ENCODE measurements around the gene HOMER2.

HOMER2 gene

DNA sequence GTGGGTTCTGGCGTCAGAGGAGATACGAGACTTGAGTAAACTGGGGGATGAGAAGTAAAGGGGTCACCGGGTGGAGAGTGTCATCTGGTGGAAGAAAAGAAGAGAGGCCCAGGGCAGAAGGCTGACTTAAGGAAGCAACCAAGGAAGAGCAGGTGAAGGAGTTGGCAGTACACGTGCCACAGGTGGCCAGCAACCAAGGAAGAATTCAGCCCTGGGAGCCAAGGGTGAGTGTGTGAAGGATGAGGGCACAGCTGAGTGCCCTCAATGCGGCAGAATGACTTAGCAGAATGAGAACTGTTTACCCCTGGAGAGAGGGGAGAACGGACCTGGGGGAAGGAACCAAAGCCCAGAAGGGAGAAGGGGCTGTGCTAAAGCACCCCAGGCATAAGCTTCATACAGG is 71.8 kb downstream of the HOMER2 start:
- Histone ChIP-seq H3K4me3 (ENCODE audit: low read length) (no peak overlapping the region), H3K27ac (ENCODE audit: low read depth, low read length) (no peak overlapping the region), H3K4me2 (ENCODE audit: low read length) (no peak overlapping the region), H3K79me2 (ENCODE audit: control insufficient read depth, low read length) (no peaks in the 10 kb centered on the region), H3K9me2 (replicated peaks; ENCODE audit: control insufficient read depth, low read length) (no peaks in the 10 kb centered on the region), H3F3A (ENCODE audit: control insufficient read depth, insufficient read depth) (no peaks in the 10 kb centered on the region), H3K4me1 (ENCODE audit: control insufficient read depth, low read length) (no peaks in the 10 kb centered on the region), H3K36me3 (ENCODE audit: control insufficient read depth, low read length) (no peaks in the 10 kb centered on the region), H3K27me3 (ENCODE audit: control insufficient read depth, low read length) (no peaks in the 10 kb centered on the region), H4K20me1 (ENCODE audit: control insufficient read depth, insufficient read depth, low read depth, low read length) (no peaks in the 10 kb centered on the region), H3K9me3 (ENCODE audit: control insufficient read depth, insufficient read depth, low read length) (no peaks in the 10 kb centered on the region)
- TF ChIP-seq, protein P1, sequence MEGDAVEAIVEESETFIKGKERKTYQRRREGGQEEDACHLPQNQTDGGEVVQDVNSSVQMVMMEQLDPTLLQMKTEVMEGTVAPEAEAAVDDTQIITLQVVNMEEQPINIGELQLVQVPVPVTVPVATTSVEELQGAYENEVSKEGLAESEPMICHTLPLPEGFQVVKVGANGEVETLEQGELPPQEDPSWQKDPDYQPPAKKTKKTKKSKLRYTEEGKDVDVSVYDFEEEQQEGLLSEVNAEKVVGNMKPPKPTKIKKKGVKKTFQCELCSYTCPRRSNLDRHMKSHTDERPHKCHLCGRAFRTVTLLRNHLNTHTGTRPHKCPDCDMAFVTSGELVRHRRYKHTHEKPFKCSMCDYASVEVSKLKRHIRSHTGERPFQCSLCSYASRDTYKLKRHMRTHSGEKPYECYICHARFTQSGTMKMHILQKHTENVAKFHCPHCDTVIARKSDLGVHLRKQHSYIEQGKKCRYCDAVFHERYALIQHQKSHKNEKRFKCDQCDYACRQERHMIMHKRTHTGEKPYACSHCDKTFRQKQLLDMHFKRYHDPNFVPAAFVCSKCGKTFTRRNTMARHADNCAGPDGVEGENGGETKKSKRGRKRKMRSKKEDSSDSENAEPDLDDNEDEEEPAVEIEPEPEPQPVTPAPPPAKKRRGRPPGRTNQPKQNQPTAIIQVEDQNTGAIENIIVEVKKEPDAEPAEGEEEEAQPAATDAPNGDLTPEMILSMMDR (IDR thresholded peaks at IDR 0.05; ENCODE audit: low read depth, low read length, poor library complexity, severe bottlenecking): no peak
- TF ChIP-seq EZH2phosphoT487 (IDR thresholded peaks at IDR 0.05; ENCODE audit: borderline replicate concordance, low read length): no peak

DNA sequence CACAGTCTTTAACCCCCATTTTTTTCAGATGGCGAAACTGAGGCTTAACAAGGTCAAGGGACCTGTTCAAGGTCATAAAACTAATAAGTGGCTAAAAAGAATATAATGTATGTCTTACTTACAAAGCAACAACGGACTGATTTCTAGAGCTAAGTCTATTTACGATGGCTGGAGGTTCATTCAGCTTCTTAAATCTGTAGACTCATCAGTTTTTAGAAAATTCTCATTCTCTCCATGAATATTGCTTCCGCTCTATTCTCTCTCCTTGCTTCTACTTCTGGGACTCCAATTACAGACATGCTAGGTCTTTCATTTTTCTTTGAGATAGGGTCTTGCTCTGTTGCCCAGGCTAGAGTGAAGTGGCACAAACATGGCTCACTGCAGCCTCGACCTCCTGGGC is 74.2 kb downstream of the HOMER2 start:
- no peak overlapping the region for H3K27ac ChIP-seq (ENCODE audit: low read depth, low read length)

DNA sequence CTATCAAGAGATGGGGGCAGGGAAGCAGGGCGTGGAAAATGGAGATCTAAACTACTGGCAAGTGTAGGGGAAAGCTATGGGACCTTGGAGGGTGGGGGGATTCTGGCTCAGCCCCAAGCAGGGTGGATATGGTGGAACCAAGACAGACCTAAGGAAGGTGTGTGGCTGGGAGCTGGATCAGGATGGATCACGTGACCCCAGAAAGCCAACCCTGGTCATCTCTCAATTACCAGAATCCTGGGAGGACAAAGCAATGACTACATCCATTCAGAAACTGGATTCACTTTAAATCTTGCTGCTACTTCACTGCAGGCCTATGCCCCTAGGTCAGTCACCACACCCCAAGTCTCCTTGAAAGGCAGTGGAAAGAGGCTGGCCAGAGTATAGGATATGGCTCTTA is 74.7 kb downstream of the HOMER2 start:
- H3K27ac ChIP-seq (ENCODE audit: low read depth, low read length): no peak overlapping the region
- H4K20me1 ChIP-seq (ENCODE audit: control insufficient read depth, insufficient read depth, low read depth, low read length): no peaks in the 10 kb centered on the region

More for the DNA sequence above, 74.2 kb downstream of the HOMER2 start:
- TF ChIP-seq, protein P1 (IDR thresholded peaks at IDR 0.05; ENCODE audit: low read depth, low read length, poor library complexity, severe bottlenecking): no peak
- TF ChIP-seq EZH2phosphoT487 (IDR thresholded peaks at IDR 0.05; ENCODE audit: borderline replicate concordance, low read length): no peak
- Histone ChIP-seq H3K79me2 (ENCODE audit: control insufficient read depth, low read length) (no peaks in the 10 kb centered on the region), H3F3A (ENCODE audit: control insufficient read depth, insufficient read depth) (no peaks in the 10 kb centered on the region), H3K4me2 (ENCODE audit: low read length) (no peak overlapping the region), H3K9me2 (replicated peaks; ENCODE audit: control insufficient read depth, low read length) (no peaks in the 10 kb centered on the region), H3K36me3 (ENCODE audit: control insufficient read depth, low read length) (no peaks in the 10 kb centered on the region), H3K4me1 (ENCODE audit: control insufficient read depth, low read length) (no peaks in the 10 kb centered on the region), H3K9me3 (ENCODE audit: control insufficient read depth, insufficient read depth, low read length) (no peaks in the 10 kb centered on the region), H3K27me3 (ENCODE audit: control insufficient read depth, low read length) (no peaks in the 10 kb centered on the region), H3K4me3 (ENCODE audit: low read length) (no peak overlapping the region), H4K20me1 (ENCODE audit: control insufficient read depth, insufficient read depth, low read depth, low read length) (no peaks in the 10 kb centered on the region)

More for the DNA sequence above, 74.7 kb downstream of the HOMER2 start:
- no peaks in the 10 kb centered on the region for H3K79me2 ChIP-seq (ENCODE audit: control insufficient read depth, low read length)
- H3K4me3 ChIP-seq (ENCODE audit: low read length): no peak overlapping the region
- H3K4me2 ChIP-seq (ENCODE audit: low read length): no peak overlapping the region
- no peak for TF ChIP-seq EZH2phosphoT487 (IDR thresholded peaks at IDR 0.05; ENCODE audit: borderline replicate concordance, low read length)
- TF ChIP-seq, protein P1 (IDR thresholded peaks at IDR 0.05; ENCODE audit: low read depth, low read length, poor library complexity, severe bottlenecking): no peak
- H3K36me3 ChIP-seq (ENCODE audit: control insufficient read depth, low read length): no peaks in the 10 kb centered on the region
- H3K9me2 ChIP-seq (replicated peaks; ENCODE audit: control insufficient read depth, low read length): no peaks in the 10 kb centered on the region
- H3F3A ChIP-seq (ENCODE audit: control insufficient read depth, insufficient read depth): no peaks in the 10 kb centered on the region
- no peaks in the 10 kb centered on the region for H3K4me1 ChIP-seq (ENCODE audit: control insufficient read depth, low read length)
- no peaks in the 10 kb centered on the region for H3K27me3 ChIP-seq (ENCODE audit: control insufficient read depth, low read length)
- H3K9me3 ChIP-seq (ENCODE audit: control insufficient read depth, insufficient read depth, low read length): no peaks in the 10 kb centered on the region
